Brain microvascular endothelial cell (primary cell): ENCODE data around the gene PARP9.

Experiments
- DNase-seq: peaks from one replicate; pipeline ENCODE4 v3.0.0-alpha.2; 2020
- H3K27ac ChIP-seq: fragments of 250-450 bp; sonication (Bioruptor Pico); 2 replicates; pipeline ENCODE4 v1.5.1; 2020; ENCODE audit warnings: mild to moderate bottlenecking, moderate library complexity
- H3K27me3 ChIP-seq: fragments of 250-450 bp; sonication (Bioruptor Pico); replicated peaks from 2 replicates; pipeline ENCODE4 v1.5.1; 2020; ENCODE audit warnings: mild to moderate bottlenecking
- H3K36me3 ChIP-seq: fragments of 250-450 bp; sonication (Bioruptor Pico); replicated peaks from 2 replicates; pipeline ENCODE4 v1.5.1; 2020; ENCODE audit warnings: mild to moderate bottlenecking
- H3K4me3 ChIP-seq: 2 replicates; pipeline ENCODE4 v1.5.1; 2011; ENCODE audit warnings: low read depth, mild to moderate bottlenecking, control low read depth, low read length, moderate library complexity
- CTCF ChIP-seq: IDR thresholded peaks from 2 replicates; pipeline ENCODE4 v1.5.1; 2011; ENCODE audit warnings: low read depth, mild to moderate bottlenecking, moderate library complexity, low read length, control low read depth, inconsistent platforms; ENCODE audit errors: missing control alignments
- in situ Hi-C: cut with HindIII; loops from 2 replicates; pipeline ENCODE4 v1.10.0; 2017; ENCODE audit warnings: low sequenced_read_pairs, low pct_ligation_motif_present

PARP9 gene

GRCh38 chr3:122589297-122589696 lies 25.2 kb upstream of the PARP9 start:
- no peak overlapping the region for H3K4me3 ChIP-seq
- DNase-seq = no peak
- no peak for TF ChIP-seq CTCF
- H3K27ac ChIP-seq = no peak overlapping the region
- no peaks in the 10 kb centered on the region for H3K36me3 ChIP-seq
- in situ Hi-C loops = no loop called here
- peaks cover 1% of the 10 kb centered on the region for H3K27me3 ChIP-seq

- Histone ChIP-seq H3K4me3 (no peak overlapping the region), H3K27me3 (no peaks in the 10 kb centered on the region), H3K27ac (no peak overlapping the region), H3K36me3 (no peaks in the 10 kb centered on the region)
- DNase-seq = no peak
- no peak for TF ChIP-seq CTCF
- in situ Hi-C loops = no loop called here
Measured at GRCh38 chr3:122587572-122587971, 23.5 kb upstream of the PARP9 start.

GRCh38 chr3:122586773-122587485 lies 22.8 kb upstream of the PARP9 start:
- in situ Hi-C loops = no loop called here
- no peak for DNase-seq
- Histone ChIP-seq H3K27ac (no peak overlapping the region), H3K4me3 (no peak overlapping the region), H3K36me3 (no peaks in the 10 kb centered on the region), H3K27me3 (no peaks in the 10 kb centered on the region)
- TF ChIP-seq CTCF = no peak

- no peak overlapping the region for H3K4me3 ChIP-seq
- H3K36me3 ChIP-seq = no peaks in the 10 kb centered on the region
- no peak overlapping the region for H3K27ac ChIP-seq
- no peak for DNase-seq
- no peak for TF ChIP-seq CTCF
- no peaks in the 10 kb centered on the region for H3K27me3 ChIP-seq
- in situ Hi-C loops = no loop called here
Measured at GRCh38 chr3:122586098-122586497, 22.0 kb upstream of the PARP9 start.

GRCh38 chr3:122582390-122582789 lies 18.3 kb upstream of the PARP9 start:
- in situ Hi-C loops = no loop called here
- Histone ChIP-seq H3K36me3 (no peaks in the 10 kb centered on the region), H3K27ac (no peak overlapping the region), H3K27me3 (no peaks in the 10 kb centered on the region), H3K4me3 (no peak overlapping the region)
- TF ChIP-seq CTCF = no peak
- no peak for DNase-seq

GRCh38 chr3:122581622-122582021 lies 17.5 kb upstream of the PARP9 start:
- H3K4me3 ChIP-seq = no peak overlapping the region
- no peak for TF ChIP-seq CTCF
- DNase-seq = no peak
- H3K27me3 ChIP-seq = no peaks in the 10 kb centered on the region
- H3K27ac ChIP-seq = no peak overlapping the region
- in situ Hi-C loops = no loop called here
- no peaks in the 10 kb centered on the region for H3K36me3 ChIP-seq
